Epithelial cell of esophagus (primary cell): ENCODE results near the gene TNFSF9.
"Not testable (repeated sequence)": the region's sequence is repeated elsewhere in the genome, so short reads cannot be mapped to it uniquely, and the experiment has no call there.

Experiments used
- DNase-seq: peaks from one replicate; pipeline ENCODE4 v3.0.0; 2010; ENCODE audit warnings: low read depth
- H3K4me3 ChIP-seq: 2 replicates; pipeline ENCODE4 v1.5.1; 2011; ENCODE audit warnings: mild to moderate bottlenecking, low read length, control low read depth
- TF ChIP-seq, protein P1 (sequence below): IDR thresholded peaks from 2 replicates; pipeline ENCODE4 v1.5.1; 2011; ENCODE audit warnings: low read depth, mild to moderate bottlenecking, low read length, control low read depth, inconsistent platforms; ENCODE audit not compliant: insufficient read depth; ENCODE audit errors: missing control alignments

TNFSF9 gene

DNA sequence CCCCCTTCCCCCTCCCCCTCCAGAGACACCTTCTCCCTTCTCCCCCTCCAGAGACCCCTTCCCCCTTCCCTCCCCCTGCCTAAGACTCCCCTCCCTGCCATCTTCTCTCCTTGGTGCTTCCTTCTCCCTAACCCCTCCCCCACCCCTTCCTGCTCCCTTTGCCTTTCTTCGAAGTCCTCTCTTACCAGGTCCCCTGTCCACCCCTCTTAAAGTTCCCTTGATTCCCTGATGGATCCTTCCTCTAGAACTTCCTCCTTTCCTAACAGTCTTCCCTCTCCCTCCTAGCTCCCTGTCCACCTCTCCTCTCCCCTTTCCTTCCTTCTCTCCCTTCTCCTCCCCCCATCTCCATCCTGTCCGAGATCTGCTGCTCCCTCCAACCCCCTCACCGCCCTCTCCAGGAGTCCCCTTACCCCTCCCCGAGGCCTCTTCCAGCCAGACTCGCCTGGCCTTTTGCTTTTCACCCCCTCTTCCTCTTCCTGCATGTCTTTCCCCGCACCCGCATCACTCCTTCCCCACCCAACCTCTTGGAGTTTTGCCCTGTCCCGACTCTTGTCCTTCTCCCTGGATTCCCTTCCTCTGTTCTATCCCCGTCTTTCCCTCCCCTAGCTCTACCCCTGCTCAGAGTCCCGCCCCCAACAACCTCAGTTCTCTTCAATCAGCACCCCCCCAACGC lies 3.1 kb downstream of the TNFSF9 start:
- H3K4me3 ChIP-seq, result peak overlapping the region; percentile 29
- TF ChIP-seq, protein P1, sequence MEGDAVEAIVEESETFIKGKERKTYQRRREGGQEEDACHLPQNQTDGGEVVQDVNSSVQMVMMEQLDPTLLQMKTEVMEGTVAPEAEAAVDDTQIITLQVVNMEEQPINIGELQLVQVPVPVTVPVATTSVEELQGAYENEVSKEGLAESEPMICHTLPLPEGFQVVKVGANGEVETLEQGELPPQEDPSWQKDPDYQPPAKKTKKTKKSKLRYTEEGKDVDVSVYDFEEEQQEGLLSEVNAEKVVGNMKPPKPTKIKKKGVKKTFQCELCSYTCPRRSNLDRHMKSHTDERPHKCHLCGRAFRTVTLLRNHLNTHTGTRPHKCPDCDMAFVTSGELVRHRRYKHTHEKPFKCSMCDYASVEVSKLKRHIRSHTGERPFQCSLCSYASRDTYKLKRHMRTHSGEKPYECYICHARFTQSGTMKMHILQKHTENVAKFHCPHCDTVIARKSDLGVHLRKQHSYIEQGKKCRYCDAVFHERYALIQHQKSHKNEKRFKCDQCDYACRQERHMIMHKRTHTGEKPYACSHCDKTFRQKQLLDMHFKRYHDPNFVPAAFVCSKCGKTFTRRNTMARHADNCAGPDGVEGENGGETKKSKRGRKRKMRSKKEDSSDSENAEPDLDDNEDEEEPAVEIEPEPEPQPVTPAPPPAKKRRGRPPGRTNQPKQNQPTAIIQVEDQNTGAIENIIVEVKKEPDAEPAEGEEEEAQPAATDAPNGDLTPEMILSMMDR, result no peak
- DNase-seq, result peak; percentile 19

DNA sequence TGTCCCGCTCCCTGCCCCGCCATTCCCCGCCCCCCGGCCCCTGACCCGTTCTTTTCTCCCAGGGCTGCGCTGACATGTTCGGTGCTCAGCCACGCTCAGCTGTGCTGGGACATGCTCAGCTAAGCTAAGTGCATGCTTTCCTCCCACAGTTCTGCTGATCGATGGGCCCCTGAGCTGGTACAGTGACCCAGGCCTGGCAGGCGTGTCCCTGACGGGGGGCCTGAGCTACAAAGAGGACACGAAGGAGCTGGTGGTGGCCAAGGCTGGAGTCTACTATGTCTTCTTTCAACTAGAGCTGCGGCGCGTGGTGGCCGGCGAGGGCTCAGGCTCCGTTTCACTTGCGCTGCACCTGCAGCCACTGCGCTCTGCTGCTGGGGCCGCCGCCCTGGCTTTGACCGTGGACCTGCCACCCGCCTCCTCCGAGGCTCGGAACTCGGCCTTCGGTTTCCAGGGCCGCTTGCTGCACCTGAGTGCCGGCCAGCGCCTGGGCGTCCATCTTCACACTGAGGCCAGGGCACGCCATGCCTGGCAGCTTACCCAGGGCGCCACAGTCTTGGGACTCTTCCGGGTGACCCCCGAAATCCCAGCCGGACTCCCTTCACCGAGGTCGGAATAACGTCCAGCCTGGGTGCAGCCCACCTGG lies 3.7 kb downstream of the TNFSF9 start:
- H3K4me3 ChIP-seq, result no peak overlapping the region
- TF ChIP-seq, protein P1, result no peak
- DNase-seq, result peak; percentile 46

DNA sequence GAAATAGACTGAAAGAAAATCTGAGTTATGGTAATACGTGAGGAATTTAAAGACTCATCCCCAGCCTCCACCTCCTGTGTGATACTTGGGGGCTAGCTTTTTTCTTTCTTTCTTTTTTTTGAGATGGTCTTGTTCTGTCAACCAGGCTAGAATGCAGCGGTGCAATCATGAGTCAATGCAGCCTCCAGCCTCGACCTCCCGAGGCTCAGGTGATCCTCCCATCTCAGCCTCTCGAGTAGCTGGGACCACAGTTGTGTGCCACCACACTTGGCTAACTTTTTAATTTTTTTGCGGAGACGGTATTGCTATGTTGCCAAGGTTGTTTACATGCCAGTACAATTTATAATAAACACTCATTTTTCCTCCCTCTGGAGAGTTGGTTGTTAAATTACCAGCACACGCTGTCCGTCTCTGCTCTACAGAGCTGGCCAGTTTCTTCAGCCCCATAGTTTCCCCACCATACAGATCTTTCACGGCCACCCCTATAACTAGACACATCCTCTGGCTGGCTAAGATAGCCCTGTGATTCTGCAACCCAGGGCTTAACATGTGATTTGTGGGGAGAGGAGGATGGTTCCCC lies 4.8 kb downstream of the TNFSF9 start:
- no peak overlapping the region for H3K4me3 ChIP-seq
- TF ChIP-seq, protein P1, result no peak
- DNase-seq, result no peak

DNA sequence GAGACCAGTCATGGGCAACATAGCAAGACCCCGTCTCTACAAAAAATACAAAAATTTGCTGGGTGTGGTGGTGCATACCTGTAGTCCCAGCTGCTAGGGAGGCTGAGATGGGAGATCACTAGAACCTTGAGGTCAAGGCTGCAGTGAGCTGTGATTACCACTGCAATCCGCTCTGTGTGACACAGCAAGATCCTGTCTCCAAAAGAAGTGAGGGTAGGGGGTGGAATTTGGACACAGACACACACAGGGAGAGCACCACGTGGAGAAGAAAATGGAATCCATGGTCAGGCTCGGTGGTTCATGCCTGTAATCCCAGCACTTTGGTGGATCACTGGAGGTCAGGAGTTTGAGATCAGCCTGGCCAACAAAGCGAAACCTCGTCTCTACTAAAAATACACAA lies 8.7 kb downstream of the TNFSF9 start:
- DNase-seq, result no peak
- TF ChIP-seq, protein P1, result no peak
- H3K4me3 ChIP-seq, result no peak overlapping the region

DNA sequence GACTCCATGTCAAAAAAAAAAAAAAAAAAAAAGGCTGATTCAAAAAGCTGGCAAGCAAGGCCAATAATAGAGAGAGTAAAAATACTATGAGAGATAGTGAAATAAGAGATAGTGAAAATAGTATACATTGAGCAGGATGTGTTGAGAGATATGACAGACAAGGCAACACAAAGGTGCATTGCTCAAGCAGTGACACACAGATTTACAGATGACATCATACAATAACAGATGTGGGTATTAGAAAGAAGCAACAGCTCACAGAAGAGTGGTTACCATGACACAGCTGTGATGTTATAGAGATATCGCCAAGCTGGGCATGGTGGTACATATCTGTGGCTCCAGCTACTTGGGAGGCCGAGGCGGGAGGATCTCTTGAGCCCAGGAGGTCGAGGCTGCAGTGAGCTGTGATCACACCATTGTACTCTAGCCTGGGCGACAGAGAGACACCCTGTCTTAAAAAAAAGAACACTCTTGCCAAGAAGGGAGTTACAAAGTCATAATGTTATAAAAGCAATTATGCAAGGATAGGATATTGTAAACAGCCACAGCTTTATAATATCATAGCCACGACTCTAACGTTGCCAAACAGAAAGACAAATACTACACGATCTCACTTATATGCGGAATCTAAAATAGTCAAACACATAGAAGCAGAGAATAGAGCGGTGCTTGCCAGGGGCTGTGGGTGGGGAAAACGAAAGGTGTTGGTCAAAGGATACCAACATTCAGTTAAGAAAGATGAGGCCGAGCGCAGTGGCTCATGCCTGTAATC lies 10.3 kb downstream of the TNFSF9 start:
- TF ChIP-seq, protein P1, result no peak
- H3K4me3 ChIP-seq, result no peak overlapping the region
- peak; percentile 77 for DNase-seq

DNA sequence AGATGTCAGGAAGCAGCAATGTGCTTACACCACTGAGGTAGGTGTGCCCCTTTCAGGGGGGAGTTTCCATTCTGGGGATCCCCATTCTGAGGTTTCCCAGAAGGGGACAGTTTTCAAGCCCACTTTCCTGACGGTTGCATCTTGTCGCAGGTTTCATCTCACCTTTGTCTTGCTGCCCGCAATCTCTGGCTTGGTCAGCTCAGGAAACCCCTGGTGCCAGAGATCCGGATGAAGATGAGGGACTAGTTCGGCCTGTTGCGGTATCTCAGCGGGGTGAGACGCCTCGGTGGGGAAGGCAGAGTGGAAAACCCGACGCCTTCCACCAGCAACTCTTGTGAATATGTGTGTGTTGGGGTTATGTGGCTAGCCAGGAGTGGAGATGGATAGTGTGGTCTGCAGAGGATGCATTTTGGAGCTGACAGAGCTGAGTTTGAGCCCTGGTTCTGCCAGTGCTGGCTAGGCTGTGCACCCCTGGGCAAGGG lies 13.1 kb downstream of the TNFSF9 start:
- TF ChIP-seq, protein P1, result no peak
- no peak overlapping the region for H3K4me3 ChIP-seq
- DNase-seq, result no peak

DNA sequence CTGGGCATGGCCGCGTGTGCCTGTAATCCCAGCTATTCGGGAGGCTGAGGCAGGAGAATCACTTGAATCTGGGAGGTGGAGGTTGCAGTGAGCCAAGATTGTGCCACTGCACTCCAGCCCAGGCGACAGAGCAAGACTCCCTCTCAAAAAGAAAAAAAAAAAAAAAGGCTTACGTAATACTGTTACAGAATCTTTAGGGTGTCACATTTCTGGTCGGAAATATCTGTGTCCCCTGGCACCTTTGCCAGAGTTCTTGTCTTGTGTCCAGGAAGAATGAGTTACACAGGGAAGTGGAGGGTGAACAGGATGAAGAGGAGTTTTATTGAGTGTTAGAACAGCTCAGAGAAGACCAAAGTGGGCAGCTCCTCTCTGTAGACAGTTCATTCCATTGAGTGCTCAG lies 19.9 kb downstream of the TNFSF9 start:
- not testable (repeated sequence) for DNase-seq, H3K4me3 ChIP-seq
